GM12878 (cell line): ENCODE data around the gene LY6G5C. TPM values are rescaled to one million over a fixed set of nuclear protein-coding genes. Genes with fewer than 3 reads are reported as not detected.

Experiments
- ATAC-seq: fragments of 200-7000 bp; cut with Tn5 transposase; 3 replicates; pipeline ENCODE4 v1.9.1; 2020; ENCODE audit warnings: mild to moderate bottlenecking, moderate library complexity
- BruUV-seq: library from RNA; stranded (reverse); fragments of 400-500 nt; replicated peaks from 2 replicates; lab custom pipeline; 2021; lab: Mats Ljungman, UMichigan
- CTCF ChIA-PET: fragments of 300-600 bp; sonication (Branson Sonifier 250); formaldehyde crosslinking; extraction: SDS; loops from one replicate; lab custom pipeline; 2021; ENCODE audit warnings: inconsistent platforms; lab: Yijun Ruan, JAX
- POLR2A ChIA-PET: fragments of 350-600 bp; formaldehyde crosslinking; extraction: SDS; loops from one replicate; lab custom pipeline; 2021; ENCODE audit warnings: inconsistent platforms; lab: Charles Lee
- RAD21 ChIA-PET: fragments of 300-600 bp; sonication (Branson Sonifier 250); formaldehyde crosslinking; loops from one replicate; lab custom pipeline; 2023; ENCODE audit warnings: antibody characterized with exemption; ENCODE audit not compliant: unreplicated experiment; lab: Charles Lee
- SMC1A ChIA-PET: fragments of 300-600 bp; sonication (Branson Sonifier 250); formaldehyde crosslinking; loops from one replicate; lab custom pipeline; 2023; ENCODE audit not compliant: unreplicated experiment, uncharacterized antibody; lab: Charles Lee
- DNase-seq: peaks from one replicate; pipeline ENCODE4 v3.0.0-alpha.2; 2011; ENCODE audit warnings: low read depth, low spot score
- FAIRE-seq: peaks from 3 replicates; lab custom pipeline; 2011; peaks lifted over from hg19 to GRCh38; lab: Jason Lieb, UNC
- H2AFZ ChIP-seq: 2 replicates; pipeline ENCODE4 v1.6.0; 2011; ENCODE audit warnings: low read depth, low read length, control low read depth; ENCODE audit not compliant: control insufficient read depth
- H3K27ac ChIP-seq: 2 replicates; pipeline ENCODE4 v1.5.1; 2011; ENCODE audit warnings: control low read depth; ENCODE audit not compliant: control insufficient read depth, insufficient read depth
- H3K27me3 ChIP-seq, 2 experiments: replicated peaks in 1 of 2; 2 replicates each; pipeline versions ENCODE4 v1.6.0 to v1.6.1; 2011; ENCODE audit warnings: low read length in 1 of 2; ENCODE audit not compliant: control insufficient read depth in 2 of 2, insufficient read depth in 2 of 2
- H3K36me3 ChIP-seq, 2 experiments: 2 replicates each; pipeline ENCODE4 v1.5.1; 2011; ENCODE audit warnings: low read length in 1 of 2; ENCODE audit not compliant: control insufficient read depth in 2 of 2, insufficient read depth in 2 of 2
- H3K4me1 ChIP-seq: 2 replicates; pipeline ENCODE4 v1.6.1; 2011; ENCODE audit warnings: mild to moderate bottlenecking, low read length, moderate library complexity, mixed read lengths; ENCODE audit not compliant: control insufficient read depth, insufficient read depth
- H3K4me2 ChIP-seq: 2 replicates; pipeline ENCODE4 v1.6.0; 2011; ENCODE audit warnings: control low read depth; ENCODE audit not compliant: control insufficient read depth, insufficient read depth
- H3K4me3 ChIP-seq: fragments of 200-600 bp; sonication (generic); 2 replicates; pipeline ENCODE4 v1.5.1; 2016
- H3K79me2 ChIP-seq: 2 replicates; pipeline ENCODE4 v1.6.0; 2011; ENCODE audit warnings: low read length; ENCODE audit not compliant: control insufficient read depth, insufficient read depth
- H3K9ac ChIP-seq: 2 replicates; pipeline ENCODE4 v1.8.0; 2011; ENCODE audit warnings: low read length, control low read depth, mixed read lengths; ENCODE audit not compliant: control insufficient read depth, insufficient read depth
- H3K9me3 ChIP-seq: replicated peaks from 3 replicates; pipeline ENCODE4 v1.5.1; 2011; ENCODE audit warnings: mild to moderate bottlenecking, low read length; ENCODE audit not compliant: control insufficient read depth, insufficient read depth
- H4K20me1 ChIP-seq: 2 replicates; pipeline ENCODE4 v1.6.0; 2011; ENCODE audit not compliant: control insufficient read depth, insufficient read depth
- ATF3 ChIP-seq: IDR thresholded peaks from 2 replicates; pipeline ENCODE4 v1.6.1; 2011; ENCODE audit warnings: low read depth, mild to moderate bottlenecking, low read length, moderate library complexity, borderline replicate concordance; ENCODE audit errors: extremely low read depth
- ATF7 ChIP-seq: fragments of 450-650 bp; IDR thresholded peaks from 2 replicates; pipeline ENCODE4 v1.6.1; 2016; ENCODE audit warnings: low read depth, mild to moderate bottlenecking
- CBX5 ChIP-seq: sonication (generic); IDR thresholded peaks from 2 replicates; pipeline ENCODE4 v1.6.1; 2016; ENCODE audit warnings: low read depth, moderate library complexity, mild to moderate bottlenecking, inconsistent platforms
- CUX1 ChIP-seq: IDR thresholded peaks from 2 replicates; pipeline ENCODE4 v1.6.1; 2012; ENCODE audit warnings: improper control_type of control experiment, low read depth, low read length; ENCODE audit not compliant: insufficient replicate concordance
- ETV6 ChIP-seq, 2 experiments: fragments of 450-650 bp in 1 of 2; IDR thresholded peaks in 1 of 2; conservative IDR thresholded peaks in 1 of 2; 2 replicates each; pipeline ENCODE4 v1.6.1; 2014; ENCODE audit warnings: antibody characterized with exemption in 1 of 2, borderline replicate concordance in 1 of 2, low read depth in 1 of 2, mild to moderate bottlenecking in 1 of 2, moderate library complexity in 1 of 2
- FOXM1 ChIP-seq: IDR thresholded peaks from 2 replicates; pipeline ENCODE4 v1.6.1; 2012; ENCODE audit warnings: low read depth, mild to moderate bottlenecking, inconsistent platforms, low read length, moderate library complexity
- HCFC1 ChIP-seq: fragments of 150-350 bp; IDR thresholded peaks from 2 replicates; pipeline ENCODE4 v1.6.1; 2014; ENCODE audit warnings: low read length
- HDGF ChIP-seq: fragments of 450-650 bp; IDR thresholded peaks from 2 replicates; pipeline ENCODE4 v1.6.1; 2016; ENCODE audit warnings: antibody characterized with exemption
- POLR2AphosphoS5 ChIP-seq: IDR thresholded peaks from 2 replicates; pipeline ENCODE4 v1.6.1; 2011; ENCODE audit warnings: mild to moderate bottlenecking, low read length, inconsistent platforms
- SIN3A ChIP-seq: IDR thresholded peaks from 2 replicates; pipeline ENCODE4 v1.6.1; 2012; ENCODE audit warnings: low read depth, low read length, improper control_type of control experiment
- SREBF2 ChIP-seq: IDR thresholded peaks from 2 replicates; pipeline ENCODE4 v1.6.1; 2012; ENCODE audit warnings: mild to moderate bottlenecking, low read length
- ZBED1 ChIP-seq: IDR thresholded peaks from 2 replicates; pipeline ENCODE4 v1.6.1; 2016; ENCODE audit warnings: borderline replicate concordance
- WGBS: methylation state at CpG from one replicate; pipeline ENCODE4 v1.1.6; 2016; ENCODE audit warnings: low lambda C conversion rate; ENCODE audit not compliant: insufficient replicate concordance, insufficient coverage; ENCODE audit errors: missing lambda C conversion rate; 5-methylcytosine and 5-hydroxymethylcytosine counted together
- in situ Hi-C: fragments of 300-500 bp; cut with MboI; formaldehyde crosslinking; loops from 9 replicates; pipeline ENCODE4 v1.14.3; 2018; ENCODE audit warnings: mixed read lengths
- intact Hi-C: fragments of 100-400 bp; cut with micrococcal nuclease; formaldehyde crosslinking; loops from one replicate; pipeline ENCODE4 v1.14.2; 2022; ENCODE audit not compliant: unreplicated experiment
- polyA plus RNA-seq, 11 experiments: library from polyadenylated mRNA; depleted of rRNA in 4 of 11; unstranded in 6 of 11; stranded (reverse) in 5 of 11; fragments of >200 nt; fragmentation: Nextera tagmentation in 4 of 11; fragmentation: Illumina TruSeq in 1 of 11; extraction: Ambion mirVana in 4 of 11; extraction: Trizol in 1 of 11; gene quantifications; 1 replicate in 1 of 11; 2 replicates in 10 of 11; pipeline versions ENCODE4 v1.2.1 to v1.2.3, GENCODE V29; 2011 to 2016; ENCODE audit warnings: inconsistent platforms in 2 of 11, missing spikeins in 2 of 11, low read depth in 1 of 11
- total RNA-seq, 4 experiments: library from RNA; depleted of rRNA in 3 of 4; stranded (reverse); fragments of >200 nt in 3 of 4; fragmentation: Illumina TruSeq in 1 of 4; extraction: Trizol in 1 of 4; gene quantifications; 2 replicates each; pipeline versions ENCODE4 v1.2.1 to v1.2.3, GENCODE V29; 2013 to 2021

The LY6G5C gene
- total and polyA plus RNA-seq, 10 of the 15 experiments (the other 5 are each of a cell fraction or from before 2014, with no cell fraction given): 0.76 to 6.1 (median 1.7) TPM

- Histone ChIP-seq H4K20me1 (no peaks in the 10 kb centered on the region; the same call in 1 of the 2 replicates), H3K4me3 (no peak overlapping the region), H2AFZ (no peak overlapping the region), H3K9ac (no peak overlapping the region), H3K79me2 (peaks cover 13% of the 10 kb centered on the region), H3K4me1 (no peaks in the 10 kb centered on the region)
- ATAC-seq: no peak
- in situ Hi-C loops: no loop called here
- BruUV-seq: no TSS peak
- FAIRE-seq: no peak
- CTCF ChIA-PET: no interaction called here
- TF ChIP-seq ATF7: no peak
- TF ChIP-seq SREBF2: no peak
- no peak for TF ChIP-seq ATF3
- no peak for TF ChIP-seq FOXM1
- no peak for TF ChIP-seq HDGF
- no peak for TF ChIP-seq POLR2AphosphoS5
- no peak for TF ChIP-seq CBX5
- no peak for TF ChIP-seq ZBED1
- no peak for TF ChIP-seq CUX1
- no peak for TF ChIP-seq HCFC1
- no peak for TF ChIP-seq ETV6 (conservative IDR thresholded peaks at IDR 0.05 in 1 of 2, IDR thresholded peaks at IDR 0.05 in 1 of 2; ENCODE audit: borderline replicate concordance in 1 of 2, low read depth in 1 of 2)
- TF ChIP-seq SIN3A: no peak
- TF ChIP-seq, all 136 proteins: peak for 0
- RAD21 ChIA-PET: no interaction called here
- POLR2A ChIA-PET: interaction anchor here (0.6 kb wide), 1 partner anchor 497 kb away, joined by 4 read pairs; no protein-coding TSS in a partner anchor
- no peaks in the 10 kb centered on the region for H3K27me3 ChIP-seq
- 99% methylated on average over 9 of the region's 9 CpGs for WGBS
- no peaks in the 10 kb centered on the region for H3K9me3 ChIP-seq
- SMC1A ChIA-PET: no interaction called here
- peaks cover 40 to 52% of the 10 kb centered on the region in 2 experiments for H3K36me3 ChIP-seq
- no peak for DNase-seq
- no peak overlapping the region for H3K27ac ChIP-seq
- H3K4me2 ChIP-seq: no peak overlapping the region
- intact Hi-C loops: no loop called here
Measured at GRCh38 chr6:31645325-31645724, 35.5 kb downstream of the LY6G5C start.
